H1 (cell line): Measurements from ENCODE around the gene CREG2. TPM values are rescaled to one million over a fixed set of nuclear protein-coding genes. Genes with fewer than 3 reads are reported as not detected.

ENCODE experiments used
- CTCF ChIA-PET: fragments of 300-600 bp; sonication (Branson Sonifier 250); formaldehyde crosslinking; loops from one replicate; lab custom pipeline; 2021; ENCODE audit not compliant: partially characterized antibody; lab: Charles Lee
- POLR2A ChIA-PET: fragments of 300-600 bp; sonication (Branson Sonifier 250); formaldehyde crosslinking; loops from one replicate; lab custom pipeline; 2021; ENCODE audit warnings: inconsistent platforms; ENCODE audit not compliant: partially characterized antibody; lab: Charles Lee
- DNase-seq, 2 experiments: peaks; one replicate each; pipeline versions ENCODE4 v3.0.0 to v3.0.0-alpha.2; 2010 to 2022; ENCODE audit warnings: low spot score in 2 of 2, low read depth in 1 of 2, mixed read lengths in 1 of 2
- FAIRE-seq: peaks from 2 replicates; lab custom pipeline; 2011; peaks lifted over from hg19 to GRCh38; lab: Jason Lieb, UNC
- H2AFZ ChIP-seq: 2 replicates; pipeline ENCODE4 v1.8.1; 2012; ENCODE audit warnings: low read length, inconsistent platforms
- H2AK5ac ChIP-seq: 2 replicates; pipeline ENCODE4 v1.6.1; 2013; ENCODE audit warnings: low read depth, low read length
- H2BK120ac ChIP-seq: replicated peaks from 2 replicates; pipeline ENCODE3; 2013; ENCODE audit warnings: low read depth, low read length, inconsistent platforms
- H2BK12ac ChIP-seq: 2 replicates; pipeline ENCODE4 v1.6.1; 2013; ENCODE audit warnings: low read depth, low read length
- H2BK15ac ChIP-seq: 2 replicates; pipeline ENCODE4 v1.6.1; 2013; ENCODE audit warnings: low read length
- H2BK20ac ChIP-seq: 2 replicates; pipeline ENCODE4 v1.6.1; 2013; ENCODE audit warnings: low read length
- H2BK5ac ChIP-seq: 2 replicates; pipeline ENCODE4 v1.6.1; 2013; ENCODE audit warnings: low read depth, low read length
- H3K14ac ChIP-seq: 2 replicates; pipeline ENCODE4 v1.6.1; 2013; ENCODE audit warnings: inconsistent platforms; ENCODE audit not compliant: insufficient read length
- H3K18ac ChIP-seq: 2 replicates; pipeline ENCODE4 v1.6.1; 2013; ENCODE audit warnings: low read length; ENCODE audit errors: extremely low read depth
- H3K23ac ChIP-seq: 2 replicates; pipeline ENCODE4 v1.6.1; 2013; ENCODE audit warnings: inconsistent platforms; ENCODE audit not compliant: insufficient read length
- H3K23me2 ChIP-seq: 2 replicates; pipeline ENCODE4 v1.6.1; 2013; ENCODE audit warnings: low read depth, low read length
- H3K27ac ChIP-seq: 2 replicates; pipeline ENCODE4 v1.6.1; 2011; ENCODE audit warnings: low read depth, low read length, inconsistent platforms
- H3K27me3 ChIP-seq, 4 experiments: replicated peaks in 1 of 4; 1 replicate in 1 of 4; 2 replicates in 3 of 4; pipeline versions ENCODE4 v1.6.1 to v1.8.1; 2011 to 2013; ENCODE audit warnings: low read length in 3 of 4, mild to moderate bottlenecking in 3 of 4, inconsistent platforms in 2 of 4, mixed read lengths in 2 of 4, moderate library complexity in 1 of 4; ENCODE audit not compliant: control insufficient read depth in 3 of 4, insufficient read depth in 3 of 4; ENCODE audit errors: extremely low read depth in 1 of 4
- H3K36me3 ChIP-seq, 4 experiments: 2 replicates each; pipeline versions ENCODE4 v1.6.1 to v1.8.1; 2011 to 2013; ENCODE audit warnings: mild to moderate bottlenecking in 4 of 4, low read length in 3 of 4, moderate library complexity in 2 of 4, control low read depth in 1 of 4, inconsistent platforms in 1 of 4; ENCODE audit not compliant: insufficient read depth in 4 of 4, control insufficient read depth in 2 of 4
- H3K4ac ChIP-seq: replicated peaks from 2 replicates; pipeline ENCODE3; 2013; ENCODE audit warnings: low read length, low read depth, mixed read lengths, inconsistent platforms; ENCODE audit not compliant: insufficient read length
- H3K4me1 ChIP-seq, 4 experiments: replicated peaks in 1 of 4; 1 replicate in 1 of 4; 2 replicates in 3 of 4; pipeline versions ENCODE4 v1.6.1 to v1.8.1; 2011 to 2013; ENCODE audit warnings: low read length in 3 of 4, inconsistent platforms in 2 of 4, mixed read lengths in 1 of 4; ENCODE audit not compliant: insufficient read depth in 4 of 4, control insufficient read depth in 3 of 4
- H3K4me2 ChIP-seq, 2 experiments: 2 replicates each; pipeline versions ENCODE4 v1.6.1 to v1.8.1; 2011 to 2013; ENCODE audit warnings: low read depth in 2 of 2, low read length in 2 of 2, control low read depth in 1 of 2, inconsistent platforms in 1 of 2, mild to moderate bottlenecking in 1 of 2; ENCODE audit not compliant: insufficient read depth in 1 of 2
- H3K4me3 ChIP-seq, 4 experiments: fragments of 200-600, 300-600 bp in 1 of 4; sonication (generic), shearing (Covaris generic), sonication (Bioruptor Twin) in 1 of 4; 2 replicates each; pipeline versions ENCODE4 v1.5.1 to v1.8.1; 2011 to 2016; ENCODE audit warnings: low read length in 4 of 4, low read depth in 3 of 4, control low read depth in 2 of 4, inconsistent platforms in 2 of 4, mild to moderate bottlenecking in 2 of 4, mixed read lengths in 1 of 4, moderate library complexity in 1 of 4; ENCODE audit not compliant: insufficient read depth in 2 of 4; ENCODE audit errors: extremely low read depth in 1 of 4
- H3K56ac ChIP-seq: replicated peaks from 2 replicates; pipeline ENCODE3; 2013; ENCODE audit warnings: low read depth, mild to moderate bottlenecking, mixed read lengths, low read length, inconsistent platforms; ENCODE audit not compliant: insufficient read length
- H3K79me1 ChIP-seq: 2 replicates; pipeline ENCODE4 v1.6.1; 2013; ENCODE audit warnings: low read depth, low read length, control low read depth
- H3K79me2 ChIP-seq, 2 experiments: 2 replicates each; pipeline versions ENCODE4 v1.6.1 to v1.8.1; 2012 to 2013; ENCODE audit warnings: low read length in 2 of 2, mild to moderate bottlenecking in 2 of 2, inconsistent platforms in 1 of 2; ENCODE audit not compliant: insufficient read depth in 2 of 2, control insufficient read depth in 1 of 2
- H3K9ac ChIP-seq, 4 experiments: replicated peaks in 1 of 4; 1 replicate in 1 of 4; 2 replicates in 3 of 4; pipeline versions ENCODE4 v1.6.1 to v1.8.1; 2011 to 2013; ENCODE audit warnings: low read depth in 3 of 4, low read length in 3 of 4, control low read depth in 2 of 4, mild to moderate bottlenecking in 2 of 4, moderate library complexity in 2 of 4, inconsistent platforms in 1 of 4; ENCODE audit errors: extremely low read depth in 1 of 4
- H3K9me3 ChIP-seq, 2 experiments: 2 replicates each; pipeline versions ENCODE4 v1.6.1 to v1.8.1; 2012 to 2013; ENCODE audit warnings: mild to moderate bottlenecking in 2 of 2, moderate library complexity in 2 of 2, control low read depth in 1 of 2, inconsistent platforms in 1 of 2, low read depth in 1 of 2, low read length in 1 of 2, mixed read lengths in 1 of 2; ENCODE audit not compliant: insufficient read depth in 2 of 2
- H4K20me1 ChIP-seq, 2 experiments: replicated peaks in 1 of 2; 2 replicates each; pipeline versions ENCODE3 to v1.8.1; 2011 to 2013; ENCODE audit warnings: inconsistent platforms in 2 of 2, low read length in 2 of 2, mild to moderate bottlenecking in 1 of 2; ENCODE audit not compliant: insufficient read depth in 2 of 2, control insufficient read depth in 1 of 2
- H4K5ac ChIP-seq: 2 replicates; pipeline ENCODE4 v1.6.1; 2013; ENCODE audit warnings: low read length, low read depth, mixed read lengths, inconsistent platforms; ENCODE audit not compliant: insufficient read length
- H4K8ac ChIP-seq: 2 replicates; pipeline ENCODE4 v1.8.0; 2013; ENCODE audit warnings: mild to moderate bottlenecking, moderate library complexity, low read length, inconsistent platforms; ENCODE audit not compliant: insufficient read depth; ENCODE audit errors: extremely low read depth
- H4K91ac ChIP-seq: replicated peaks from 2 replicates; pipeline ENCODE3; 2013; ENCODE audit warnings: low read length, mixed read lengths, inconsistent platforms; ENCODE audit not compliant: insufficient read length
- BCL11A ChIP-seq, 2 experiments: IDR thresholded peaks; one replicate each; pipeline ENCODE4 v1.6.1; 2011; ENCODE audit warnings: low read depth in 2 of 2, low read length in 2 of 2, mild to moderate bottlenecking in 2 of 2
- CHD1 ChIP-seq: IDR thresholded peaks from 2 replicates; pipeline ENCODE4 v1.6.1; 2012; ENCODE audit warnings: low read depth, low read length, improper control_type of control experiment
- CREB1 ChIP-seq: IDR thresholded peaks from 2 replicates; pipeline ENCODE4 v1.6.1; 2012; ENCODE audit warnings: inconsistent platforms
- CTBP2 ChIP-seq: IDR thresholded peaks from 2 replicates; pipeline ENCODE4 v1.7.0; 2011; ENCODE audit warnings: borderline replicate concordance, mild to moderate bottlenecking, moderate library complexity, mixed read lengths, low read length; ENCODE audit not compliant: insufficient read depth, insufficient read length
- RAD21 ChIP-seq, 2 experiments: IDR thresholded peaks in 1 of 2; conservative IDR thresholded peaks in 1 of 2; 2 replicates each; pipeline ENCODE4 v1.6.1; 2011; ENCODE audit warnings: low read depth in 2 of 2, low read length in 2 of 2, improper control_type of control experiment in 1 of 2, inconsistent platforms in 1 of 2, mild to moderate bottlenecking in 1 of 2, moderate library complexity in 1 of 2
- RXRA ChIP-seq: IDR thresholded peaks from 2 replicates; pipeline ENCODE4 v1.6.1; 2011; ENCODE audit warnings: low read depth, mild to moderate bottlenecking, low read length, moderate library complexity; ENCODE audit not compliant: insufficient read depth
- SIN3A ChIP-seq, 2 experiments: IDR thresholded peaks in 1 of 2; conservative IDR thresholded peaks in 1 of 2; 2 replicates each; pipeline ENCODE4 v1.6.1; 2011 to 2012; ENCODE audit warnings: low read length in 2 of 2, improper control_type of control experiment in 1 of 2, low read depth in 1 of 2, mild to moderate bottlenecking in 1 of 2
- SIRT6 ChIP-seq: IDR thresholded peaks from one replicate; pipeline ENCODE4 v1.7.1; 2012; ENCODE audit warnings: low read length, inconsistent platforms
- SIX5 ChIP-seq: IDR thresholded peaks from 2 replicates; pipeline ENCODE4 v1.6.1; 2011; ENCODE audit warnings: mild to moderate bottlenecking, low read depth, low read length
- SUZ12 ChIP-seq: fragments of 200-600 bp; sonication (generic); IDR thresholded peaks from 2 replicates; pipeline ENCODE4 v1.6.1; 2012; ENCODE audit warnings: mild to moderate bottlenecking, inconsistent platforms, low read length, moderate library complexity, mixed read lengths
- TEAD4 ChIP-seq: IDR thresholded peaks from 2 replicates; pipeline ENCODE4 v1.6.1; 2012; ENCODE audit warnings: low read depth, low read length, inconsistent platforms, mixed read lengths
- ZNF274 ChIP-seq: IDR thresholded peaks from 2 replicates; pipeline ENCODE4 v1.7.0; 2012; ENCODE audit warnings: low read length, borderline replicate concordance; ENCODE audit errors: extremely low read depth
- WGBS, 2 experiments: shearing (Covaris generic) in 1 of 2; methylation state at CpG; one replicate each; pipeline versions ENCODE4 v1.1.6 to v1.1.7; 2013 to 2015; ENCODE audit warnings: low lambda C conversion rate in 2 of 2, mixed read lengths in 2 of 2, inconsistent platforms in 1 of 2, low coverage in 1 of 2, missing lambda C conversion rate in 1 of 2; ENCODE audit not compliant: insufficient replicate concordance in 2 of 2, insufficient coverage in 1 of 2, insufficient read length in 1 of 2; ENCODE audit errors: extremely low coverage in 1 of 2, missing lambda C conversion rate in 1 of 2; 5-methylcytosine and 5-hydroxymethylcytosine counted together
- polyA plus RNA-seq, 7 experiments: library from polyadenylated mRNA; depleted of rRNA in 3 of 7; stranded (reverse) in 5 of 7; unstranded in 2 of 7; fragments of >200 nt in 5 of 7; fragments of 200-250 nt in 2 of 7; gene quantifications; 1 replicate in 5 of 7; 2 replicates in 1 of 7; 4 replicates in 1 of 7; pipeline versions ENCODE4 v1.2.1 to v1.2.3, GENCODE V29; 2011 to 2013; ENCODE audit warnings: missing spikeins in 2 of 7, mixed read lengths in 2 of 7
- total RNA-seq: library from RNA; stranded (reverse); fragmentation: NEBNext Ultra II Directional; extraction: Animal tissue kit (Norgen Biotek cat#: 25700); gene quantifications from 2 replicates; pipeline ENCODE4 v1.2.1, GENCODE V29; 2021

The CREG2 gene
- total and polyA plus RNA-seq, 2 of the 8 experiments (the other 6 are each of a cell fraction or from before 2014, with no cell fraction given): 2.0 to 2.2 TPM

DNA sequence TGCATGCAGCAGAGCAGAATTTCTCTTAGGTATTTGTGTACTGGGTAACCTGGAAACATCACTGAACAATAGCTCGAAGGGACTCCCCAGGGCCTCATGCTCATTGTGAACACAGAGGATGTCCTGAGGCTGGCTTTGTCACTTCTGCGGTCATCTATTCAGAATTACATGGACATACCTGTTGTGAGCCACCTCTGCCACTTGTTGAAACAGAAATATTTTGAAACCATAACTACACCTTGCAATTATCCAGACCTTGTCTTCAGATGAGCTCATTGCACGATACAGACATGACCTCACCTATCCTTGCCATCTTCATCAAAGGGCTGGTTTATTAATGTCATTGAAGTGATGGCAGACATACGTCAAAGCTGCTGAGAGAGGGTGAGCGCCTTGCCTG is 23.4 kb upstream of the CREG2 start:
- Histone ChIP-seq H4K20me1 (peaks cover 0 to 2% of the 10 kb centered on the region in 2 experiments), H2BK5ac (no peak overlapping the region), H4K8ac (no peak overlapping the region), H3K27ac (no peak overlapping the region), H3K4me2 (no peak overlapping the region), H3K4me1 (peaks cover 0 to 3% (median under 1%) of the 10 kb centered on the region in 4 experiments; a peak in 3 of 7 replicates), H2AFZ (no peak overlapping the region), H3K9ac (no peak overlapping the region), H2BK120ac (no peak overlapping the region), H3K9me3 (peaks cover 0 to 6% of the 10 kb centered on the region in 2 experiments; a peak in 1 of 4 replicates), H3K14ac (no peak overlapping the region), H3K4ac (no peak overlapping the region), H2BK20ac (no peak overlapping the region), H3K79me2 (no peaks in the 10 kb centered on the region), H3K18ac (no peak overlapping the region), H3K4me3 (no peak overlapping the region), H3K27me3 (no peaks in the 10 kb centered on the region), H4K91ac (no peak overlapping the region), H3K23me2 (peaks cover 3% of the 10 kb centered on the region; the same call in 1 of the 2 replicates), H2BK15ac (no peak overlapping the region), H3K36me3 (no peaks in the 10 kb centered on the region), H4K5ac (no peak overlapping the region), H2BK12ac (no peak overlapping the region), H3K56ac (no peak overlapping the region), H3K23ac (no peak overlapping the region), H3K79me1 (no peaks in the 10 kb centered on the region), H2AK5ac (no peak overlapping the region)
- FAIRE-seq (no peak), DNase-seq (no peak)
- ChIA-PET POLR2A (interaction anchor here (1.1 kb wide), 1 partner anchor 8 kb away, joined by 4 read pairs; no protein-coding TSS in a partner anchor), CTCF (interaction anchor here (1.0 to 5.1 kb wide), 6 partner anchors 9 to 69 kb away, joined by 3 to 32 read pairs (median 3); partner anchors contain the start of gene CREG2)
- 90% methylated on average over 5 of the region's 5 CpGs; no CpG with 5 or more reads in 1 of the 2 experiments for WGBS, 2 experiments
- no peak for TF ChIP-seq ZNF274
- TF ChIP-seq CREB1: no peak
- TF ChIP-seq RAD21 (IDR thresholded peaks at IDR 0.05 in 1 of 2, conservative IDR thresholded peaks at IDR 0.05 in 1 of 2; ENCODE audit: low read depth in 2 of 2, low read length in 2 of 2): no peak
- TF ChIP-seq BCL11A (IDR thresholded peaks at IDR 0.05; ENCODE audit: low read depth in 2 of 2, low read length in 2 of 2): no peak
- no peak for TF ChIP-seq CTBP2
- TF ChIP-seq SIRT6: no peak
- TF ChIP-seq SIX5: no peak
- TF ChIP-seq CHD1: no peak
- no peak for TF ChIP-seq TEAD4
- TF ChIP-seq SUZ12: no peak
- TF ChIP-seq SIN3A (conservative IDR thresholded peaks at IDR 0.05 in 1 of 2, IDR thresholded peaks at IDR 0.05 in 1 of 2; ENCODE audit: low read depth in 1 of 2, low read length in 2 of 2): no peak
- no peak for TF ChIP-seq RXRA
